ENCODE measurements around the gene TDP2.
"Not testable (repeated sequence)": the region's sequence is repeated elsewhere in the genome, so short reads cannot be mapped to it uniquely, and the experiment has no call there.

The TDP2 gene

DNA sequence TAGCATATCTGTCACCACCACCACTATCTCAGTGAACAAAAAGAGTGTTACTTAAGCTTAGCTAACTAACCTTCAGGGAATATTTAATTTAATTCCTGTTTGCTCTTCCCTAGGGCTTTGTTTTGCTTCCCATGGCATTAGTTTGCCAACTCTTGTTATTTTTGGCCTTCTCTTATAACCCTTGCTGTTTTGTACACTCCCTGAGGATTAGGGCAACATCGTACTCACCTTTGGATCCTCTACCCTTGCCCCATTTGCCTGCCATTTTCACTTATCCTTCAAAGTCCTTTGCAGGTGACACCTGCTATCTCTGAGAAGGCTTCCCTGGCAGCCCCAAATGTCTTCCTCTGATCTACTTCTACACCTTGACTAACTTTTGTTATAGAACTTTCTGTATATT, 23.9 kb upstream of the TDP2 start:
- Mint-ChIP-seq H3K27ac (peak overlapping the region; percentile 15), H3K9me3 (no peaks in the 10 kb centered on the region)
- ATAC-seq, result no peak

DNA sequence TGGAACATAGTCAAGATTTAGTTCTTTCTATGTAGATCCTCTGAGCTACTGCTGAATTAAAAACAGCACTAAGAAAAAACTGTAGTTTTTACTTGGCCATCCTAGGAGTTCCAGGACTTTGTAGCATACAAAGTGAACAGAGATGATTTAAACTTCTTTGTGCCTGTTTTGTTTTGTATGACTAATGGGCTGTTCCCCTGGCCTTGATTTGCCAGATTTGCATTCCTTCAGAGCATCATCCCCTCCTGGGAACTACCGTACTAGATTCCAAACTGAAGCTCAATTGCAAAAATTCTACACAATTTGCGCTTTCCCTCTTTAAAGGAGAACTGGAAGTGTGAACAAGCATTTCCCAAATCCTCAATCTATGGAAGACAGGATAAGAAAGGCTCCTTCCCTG, 23.3 kb upstream of the TDP2 start:
- Mint-ChIP-seq H3K36me3 (no peaks in the 10 kb centered on the region), H3K9me3 (no peaks in the 10 kb centered on the region), H3K4me1 (peaks cover 14% of the 10 kb centered on the region), H3K27ac (no peak overlapping the region), H3K4me3 (no peak overlapping the region)
- DNase-seq (ENCODE audit: low spot score in 2 of 2) (no peak), ATAC-seq (no peak)

More for the DNA sequence above, 23.9 kb upstream of the TDP2 start:
- DNase-seq (ENCODE audit: low spot score in 2 of 2), result no peak
- Mint-ChIP-seq H3K36me3 (no peaks in the 10 kb centered on the region), H3K4me3 (no peak overlapping the region), H3K4me1 (peaks cover 18% of the 10 kb centered on the region)

DNA sequence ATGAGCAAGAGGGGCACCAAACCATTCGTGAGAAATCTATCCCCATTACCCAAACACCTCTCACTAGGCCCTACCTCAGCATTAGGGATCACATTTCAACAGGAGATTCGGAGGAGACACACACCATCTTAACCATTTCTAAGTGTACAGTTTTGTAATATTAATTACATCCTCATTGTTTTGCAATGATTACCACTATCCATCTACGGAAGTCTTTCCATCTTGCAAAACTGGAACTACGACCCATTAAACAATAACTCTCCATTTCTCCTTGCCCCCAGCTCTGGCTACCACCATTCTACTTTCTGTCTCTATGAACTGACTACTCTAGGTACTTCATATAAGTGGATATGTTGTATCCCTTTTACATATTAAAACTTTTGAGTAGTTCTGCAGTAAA, 20.2 kb upstream of the TDP2 start:
- no peak overlapping the region for H3K27ac Mint-ChIP-seq
- H3K36me3 Mint-ChIP-seq, result no peaks in the 10 kb centered on the region
- DNase-seq (ENCODE audit: low spot score in 2 of 2) (no peak), ATAC-seq (no peak)
- H3K4me1 Mint-ChIP-seq, result peaks cover 6% of the 10 kb centered on the region
- no peaks in the 10 kb centered on the region for H3K9me3 Mint-ChIP-seq
- H3K4me3 Mint-ChIP-seq, result no peak overlapping the region

DNA sequence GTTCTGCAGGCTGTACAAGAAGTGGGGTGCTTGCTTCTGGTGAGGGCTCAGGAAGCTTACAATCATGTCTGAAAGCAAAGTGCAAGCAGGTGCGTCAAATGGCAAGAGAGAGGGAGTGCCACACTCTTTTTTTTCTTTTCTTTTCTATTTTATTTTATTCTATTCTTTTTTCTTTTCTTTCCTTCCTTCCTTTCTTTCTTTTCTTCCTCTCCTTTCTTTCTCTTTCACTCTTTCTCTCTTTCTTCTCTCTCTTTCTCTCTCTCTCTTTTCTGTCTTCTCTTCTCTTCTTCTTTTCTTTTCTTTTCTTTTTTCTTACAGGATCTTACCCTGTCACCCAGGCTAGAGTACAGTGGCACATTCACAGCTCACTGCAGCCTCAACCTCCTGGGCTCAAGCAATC, 19.7 kb upstream of the TDP2 start:
- Mint-ChIP-seq H3K9me3 (no peaks in the 10 kb centered on the region), H3K4me3 (no peak overlapping the region), H3K27ac (no peak overlapping the region), H3K36me3 (no peaks in the 10 kb centered on the region), H3K4me1 (peaks cover under 1% of the 10 kb centered on the region)
- DNase-seq (ENCODE audit: low spot score in 2 of 2) (no peak), ATAC-seq (no peak)

DNA sequence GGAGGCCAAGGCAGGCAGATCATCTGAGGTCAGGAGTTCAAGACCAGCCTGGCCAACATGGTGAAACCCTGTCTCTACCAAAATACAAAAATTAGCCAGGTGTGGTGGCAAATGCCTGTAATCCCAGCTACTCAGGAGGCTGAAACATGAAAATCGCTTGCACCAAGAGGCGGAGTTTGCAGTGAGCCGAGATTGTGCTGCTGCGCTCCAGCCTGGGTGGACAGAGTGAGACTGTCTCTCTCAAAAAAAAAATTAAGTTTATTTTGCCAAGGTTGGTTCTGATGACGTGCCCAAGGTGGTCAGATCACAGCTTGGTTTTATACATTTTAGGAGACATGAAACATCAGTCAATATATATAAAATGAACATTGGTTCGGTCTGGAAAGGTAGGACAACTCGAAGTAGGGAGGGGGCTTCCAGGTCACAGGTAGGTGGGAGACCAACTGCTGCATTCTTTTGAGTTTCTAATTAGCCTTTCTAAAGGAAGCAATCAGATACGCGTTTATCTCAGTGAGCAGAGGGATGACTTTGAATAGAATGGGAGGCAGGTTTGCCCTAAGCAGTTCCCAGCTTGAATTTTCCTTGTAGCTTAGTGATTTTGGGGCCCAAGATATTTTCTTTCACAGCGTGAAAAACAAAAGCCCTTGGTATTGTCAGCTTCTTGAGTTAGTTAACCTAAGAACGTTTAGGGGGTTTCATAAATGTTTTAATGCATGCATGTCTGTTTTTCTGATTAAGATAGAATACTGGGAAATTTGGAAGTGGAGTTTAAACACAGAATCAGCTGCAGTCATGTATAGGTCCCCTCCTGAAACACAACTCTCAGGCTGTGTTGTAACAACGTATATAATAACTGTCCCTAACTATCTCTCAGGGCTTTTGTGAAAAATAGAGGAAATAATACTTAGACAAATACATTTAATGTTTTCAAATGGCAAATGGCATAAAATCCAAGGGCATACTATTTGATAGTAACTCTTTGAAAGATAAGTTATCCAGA, 16.9 kb upstream of the TDP2 start:
- H3K4me3 Mint-ChIP-seq, result no peak overlapping the region
- DNase-seq (ENCODE audit: low spot score in 2 of 2), result no peak
- H3K4me1 Mint-ChIP-seq, result no peaks in the 10 kb centered on the region
- H3K9me3 Mint-ChIP-seq, result no peaks in the 10 kb centered on the region
- no peak overlapping the region for H3K27ac Mint-ChIP-seq
- no peak for ATAC-seq
- H3K36me3 Mint-ChIP-seq, result no peaks in the 10 kb centered on the region

DNA sequence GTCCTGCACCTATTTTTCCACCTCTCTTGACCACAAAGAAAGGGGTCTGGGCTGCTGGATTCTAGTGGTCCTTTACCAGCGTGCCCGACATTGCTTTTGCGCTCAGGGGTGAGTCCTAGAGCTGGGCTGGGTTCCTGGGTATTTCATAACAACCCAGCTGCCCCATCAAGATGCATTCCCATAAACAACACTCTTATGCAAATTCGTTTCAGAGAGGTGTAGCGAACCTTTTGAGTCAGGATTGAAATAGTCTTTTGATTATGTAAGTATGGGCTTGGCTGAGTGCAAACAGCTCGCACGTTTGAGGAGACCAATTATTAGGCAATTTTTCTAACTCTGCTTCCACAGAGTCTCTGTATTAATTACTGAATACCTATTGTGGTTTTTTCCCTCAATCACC, 13.9 kb upstream of the TDP2 start:
- no peak for DNase-seq (ENCODE audit: low spot score in 2 of 2)
- Mint-ChIP-seq H3K36me3 (no peaks in the 10 kb centered on the region), H3K27ac (no peak overlapping the region), H3K9me3 (no peaks in the 10 kb centered on the region), H3K4me3 (no peak overlapping the region), H3K4me1 (no peaks in the 10 kb centered on the region)
- no peak for ATAC-seq

DNA sequence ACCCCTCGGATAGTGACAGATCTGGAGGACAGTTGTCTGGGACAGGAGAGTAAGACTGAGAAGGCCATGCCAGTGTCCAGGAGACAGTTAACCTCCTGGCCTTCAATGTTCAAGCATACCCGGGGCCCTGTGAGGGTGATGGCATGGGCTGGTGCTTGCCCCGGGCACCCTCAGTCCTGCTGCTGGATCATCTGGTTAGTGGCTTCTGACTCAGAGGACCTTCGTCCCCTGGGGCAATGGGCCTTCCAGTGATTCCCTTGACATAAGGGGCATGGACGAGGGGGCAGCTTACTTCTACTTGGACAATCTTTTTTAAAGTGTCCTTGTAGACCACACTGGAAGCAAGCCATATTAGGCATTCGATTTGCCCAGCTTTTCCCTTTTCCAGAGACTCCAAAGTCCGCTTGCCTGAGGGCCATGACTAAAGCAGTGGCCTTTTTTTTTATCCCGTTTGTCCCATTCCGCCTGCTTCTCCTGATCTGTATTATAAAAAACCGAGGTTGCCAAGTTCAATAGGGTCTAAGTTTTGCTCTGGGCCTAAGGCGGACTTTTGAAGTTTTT, 12.2 kb upstream of the TDP2 start:
- not testable (repeated sequence) for DNase-seq (ENCODE audit: low spot score in 2 of 2); H3K36me3 Mint-ChIP-seq; H3K27ac Mint-ChIP-seq; H3K4me3 Mint-ChIP-seq; H3K9me3 Mint-ChIP-seq; ATAC-seq; H3K4me1 Mint-ChIP-seq

DNA sequence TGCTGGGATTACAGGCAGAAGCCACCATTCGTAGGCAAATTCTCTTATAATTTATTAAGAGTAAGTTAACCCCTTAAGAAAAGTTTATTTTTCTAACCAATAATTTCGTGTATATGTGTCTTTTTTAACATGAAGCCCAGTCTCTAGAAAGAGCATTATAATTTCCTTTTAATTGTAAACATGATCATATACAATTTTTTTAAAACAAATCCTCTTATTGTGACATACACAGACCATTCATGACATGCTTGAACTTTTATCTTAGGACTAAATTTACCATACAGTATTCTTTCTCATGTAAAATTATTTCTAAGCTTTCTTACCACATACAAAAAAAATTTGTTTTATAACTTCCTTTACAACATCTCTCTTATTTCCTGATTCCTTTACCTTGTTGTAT, 6.9 kb upstream of the TDP2 start:
- Mint-ChIP-seq H3K9me3 (no peaks in the 10 kb centered on the region), H3K4me1 (peaks cover 7% of the 10 kb centered on the region), H3K4me3 (no peak overlapping the region), H3K36me3 (peaks cover 5% of the 10 kb centered on the region), H3K27ac (no peak overlapping the region)
- no peak for ATAC-seq
- DNase-seq (ENCODE audit: low spot score in 2 of 2), result no peak

DNA sequence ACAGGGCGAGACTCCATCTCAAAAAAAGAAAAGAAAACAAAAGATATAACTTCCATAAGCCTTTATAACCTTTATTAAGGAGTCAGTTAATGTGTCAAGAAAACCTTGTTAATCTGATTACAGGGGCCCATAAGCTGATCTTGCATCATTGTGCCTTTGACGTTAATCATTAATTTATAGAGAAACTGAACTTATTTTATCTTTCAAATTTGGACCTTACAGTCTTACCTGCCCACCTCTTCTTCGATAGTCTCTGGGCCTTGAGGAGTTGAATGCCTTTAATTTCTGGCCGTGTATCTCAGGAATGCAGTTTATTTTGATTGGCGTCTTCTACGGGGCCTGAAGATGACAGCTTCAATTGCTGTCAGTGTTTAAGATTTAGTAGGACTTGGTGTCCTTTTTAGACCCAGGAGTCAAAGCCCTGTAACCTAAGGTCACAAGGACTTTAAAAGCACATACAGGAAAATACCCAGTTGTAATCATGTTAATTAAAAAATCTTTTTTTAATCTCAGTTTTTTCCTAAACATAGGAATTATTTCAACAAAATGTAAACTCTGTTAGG, 6.0 kb upstream of the TDP2 start:
- Mint-ChIP-seq H3K4me3 (no peak overlapping the region), H3K4me1 (peaks cover 14% of the 10 kb centered on the region), H3K9me3 (no peaks in the 10 kb centered on the region), H3K36me3 (peaks cover 5% of the 10 kb centered on the region), H3K27ac (no peak overlapping the region)
- ATAC-seq (no peak), DNase-seq (ENCODE audit: low spot score in 2 of 2) (no peak)

DNA sequence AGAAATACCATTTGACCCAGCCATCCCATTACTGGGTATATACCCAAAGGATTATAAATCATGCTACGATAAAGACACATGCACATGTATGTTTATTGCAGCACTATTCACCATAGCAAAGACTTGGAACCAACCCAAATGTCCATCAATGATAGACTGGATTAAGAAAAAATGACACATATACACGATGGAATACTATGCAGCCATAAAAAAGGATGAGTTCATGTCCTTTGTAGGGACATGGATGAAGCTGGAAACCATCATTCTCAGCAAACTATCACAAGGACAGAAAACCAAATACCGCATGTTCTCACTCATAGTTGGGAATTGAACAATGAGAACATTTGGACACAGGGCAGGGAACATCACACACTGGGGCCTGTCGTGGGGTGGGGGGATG, 4.4 kb upstream of the TDP2 start:
- Mint-ChIP-seq H3K4me1 (peaks cover 26% of the 10 kb centered on the region), H3K36me3 (peaks cover 16% of the 10 kb centered on the region)
- H3K4me3 Mint-ChIP-seq; ATAC-seq; DNase-seq (ENCODE audit: low spot score in 2 of 2); H3K9me3 Mint-ChIP-seq; H3K27ac Mint-ChIP-seq: not testable (repeated sequence)

DNA sequence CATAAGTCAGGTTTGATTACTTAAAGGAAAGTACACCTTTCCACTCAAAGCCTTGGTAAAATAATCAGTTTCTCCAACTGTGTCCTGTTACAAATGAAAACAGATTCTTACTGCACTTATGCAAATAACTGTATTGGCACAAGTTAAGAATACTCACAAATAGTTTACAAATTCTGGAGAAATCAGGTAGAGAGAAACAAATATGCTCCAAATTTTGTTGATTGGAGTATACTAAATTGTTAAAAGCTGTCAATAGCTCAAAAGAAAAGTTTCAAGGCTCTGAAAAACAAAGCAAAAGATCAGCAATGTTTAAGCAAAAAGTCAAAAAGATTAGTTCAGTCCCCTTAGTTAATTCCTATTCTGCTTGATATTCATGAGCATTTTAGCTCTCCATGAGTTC, 3.8 kb upstream of the TDP2 start:
- H3K4me3 Mint-ChIP-seq; DNase-seq (ENCODE audit: low spot score in 2 of 2); H3K27ac Mint-ChIP-seq; H3K9me3 Mint-ChIP-seq; ATAC-seq: not testable (repeated sequence)
- H3K4me1 Mint-ChIP-seq, result peaks cover 32% of the 10 kb centered on the region
- H3K36me3 Mint-ChIP-seq, result peaks cover 16% of the 10 kb centered on the region

DNA sequence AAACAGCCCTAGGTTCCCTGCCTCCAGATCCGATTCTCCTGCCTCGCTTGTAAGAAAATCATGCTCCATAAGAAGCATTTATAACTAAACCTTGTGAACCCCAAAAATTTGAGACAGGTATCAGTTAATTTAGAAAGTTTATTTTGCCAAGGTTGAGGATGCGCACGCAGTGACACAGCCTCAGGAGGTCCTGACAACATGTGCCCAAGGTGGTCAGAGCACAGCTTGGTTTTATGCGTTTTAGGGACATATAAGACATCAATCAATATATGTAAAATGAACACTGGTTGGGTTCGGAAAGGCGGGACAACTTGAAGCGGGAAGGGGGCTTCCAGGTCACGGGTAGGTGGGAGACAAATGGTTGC, 2.3 kb upstream of the TDP2 start:
- H3K9me3 Mint-ChIP-seq, result no peaks in the 10 kb centered on the region
- H3K4me3 Mint-ChIP-seq, result no peak overlapping the region
- DNase-seq (ENCODE audit: low spot score in 2 of 2) (peak in 1 of 2 donors; percentile 45), ATAC-seq (no peak)
- H3K27ac Mint-ChIP-seq, result no peak overlapping the region
- peaks cover 28% of the 10 kb centered on the region for H3K36me3 Mint-ChIP-seq
- H3K4me1 Mint-ChIP-seq, result peaks cover 45% of the 10 kb centered on the region

DNA sequence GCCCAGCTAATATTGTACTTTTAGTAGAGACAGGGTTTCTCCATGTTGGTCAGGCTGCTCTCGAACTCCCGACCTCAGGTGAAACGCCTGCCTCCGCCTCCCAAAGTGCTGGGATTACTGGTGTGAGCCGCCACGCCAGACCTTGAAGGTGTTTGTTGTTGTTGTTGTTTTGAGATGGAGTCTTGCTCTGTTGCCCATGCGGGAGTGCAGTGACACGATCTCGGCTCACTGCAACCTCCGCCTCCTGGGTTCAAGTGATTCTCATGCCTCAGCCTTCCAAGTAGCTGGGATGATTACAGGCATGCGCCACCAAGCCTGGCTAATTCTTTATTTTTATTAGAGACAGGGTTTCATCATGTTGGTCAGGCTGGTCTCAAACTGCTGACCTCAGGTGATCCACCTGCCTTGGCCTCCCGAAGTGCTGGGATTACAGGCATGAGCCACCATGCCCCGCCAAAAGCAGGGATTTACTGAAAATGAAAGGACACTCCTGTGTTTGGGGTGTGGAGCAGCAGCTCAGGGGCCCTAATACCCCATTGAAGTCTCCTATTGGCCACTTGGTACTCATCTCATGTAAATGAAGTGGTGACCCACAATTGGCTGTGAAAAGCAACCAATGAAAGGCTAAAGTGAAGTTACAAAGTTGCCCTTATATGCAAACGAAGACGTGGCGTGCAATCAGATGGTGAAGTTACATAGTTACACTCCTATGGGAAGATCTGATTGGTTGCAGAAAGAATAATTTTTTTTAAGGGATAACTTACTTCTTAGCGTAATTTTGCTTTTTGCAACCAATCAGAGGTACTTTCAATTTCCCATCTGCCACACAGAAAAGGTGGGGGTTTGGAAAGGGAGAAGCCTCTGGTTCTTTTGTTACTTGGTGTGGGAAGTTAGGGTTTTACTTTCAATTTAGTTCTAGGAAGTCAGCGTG, 1.6 kb upstream of the TDP2 start:
- peak overlapping the region; percentile 87 for H3K4me3 Mint-ChIP-seq
- peak in 1 of 2 donors; percentile 46 for DNase-seq (ENCODE audit: low spot score in 2 of 2)
- H3K4me1 Mint-ChIP-seq, result peaks cover 51% of the 10 kb centered on the region
- peaks cover 31% of the 10 kb centered on the region for H3K36me3 Mint-ChIP-seq
- not testable (repeated sequence) for H3K27ac Mint-ChIP-seq, ATAC-seq, H3K9me3 Mint-ChIP-seq

DNA sequence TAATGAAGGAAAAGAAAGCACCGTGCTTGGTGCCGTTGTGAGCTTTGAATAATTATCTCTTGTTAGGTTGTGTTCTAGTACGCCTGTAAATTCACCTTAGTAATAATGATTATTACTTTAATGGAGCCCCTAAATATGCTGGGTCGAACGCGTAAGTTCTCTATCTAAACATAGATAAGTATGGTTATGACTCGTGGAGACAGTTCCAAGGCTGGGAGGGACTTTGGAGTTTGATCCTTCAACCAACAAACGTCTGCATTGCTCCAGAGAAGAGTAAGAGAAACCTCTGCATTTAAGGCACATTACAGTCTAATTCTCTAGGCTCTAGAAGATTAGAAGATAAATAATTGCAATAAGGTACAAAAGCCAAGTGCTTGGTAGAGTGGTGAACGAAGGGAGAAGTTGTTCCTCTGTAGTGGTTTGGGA, 692 bp upstream of the TDP2 start:
- Mint-ChIP-seq H3K4me1 (peaks cover 60% of the 10 kb centered on the region), H3K9me3 (no peaks in the 10 kb centered on the region), H3K36me3 (peaks cover 40% of the 10 kb centered on the region)

DNA sequence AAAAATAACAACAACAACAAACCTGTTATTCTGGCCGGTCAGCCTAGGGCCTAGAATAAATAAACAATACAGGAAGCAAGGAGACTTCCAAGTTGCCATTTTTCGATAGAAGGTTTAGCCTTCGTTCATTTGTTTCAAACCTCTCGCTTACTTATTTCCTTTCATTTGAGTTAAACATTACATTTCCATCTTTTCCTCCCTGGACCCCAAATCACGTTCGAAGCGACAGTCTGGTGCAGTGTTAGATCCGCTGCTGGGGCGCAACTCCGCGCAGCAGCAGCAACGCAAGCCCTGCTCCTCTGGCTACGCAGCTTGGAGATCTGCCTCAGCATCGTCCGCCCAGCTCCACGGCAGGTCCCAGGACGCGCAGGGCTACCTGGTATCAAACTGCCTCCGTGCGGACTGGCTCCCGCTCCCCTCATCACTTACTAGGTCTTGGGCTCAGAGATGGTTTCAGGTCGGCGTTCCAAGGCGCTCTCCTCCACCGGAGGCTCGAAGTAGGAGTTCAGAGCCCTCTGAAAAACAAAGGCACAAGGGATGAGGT, 530 bp downstream of the TDP2 start:
- peak in 1 of 2 donors; percentile 34 for DNase-seq (ENCODE audit: low spot score in 2 of 2)
- H3K4me1 Mint-ChIP-seq, result peaks cover 68% of the 10 kb centered on the region
- H3K4me3 Mint-ChIP-seq, result peak overlapping the region; percentile 87
- ATAC-seq, result peak; percentile 70
- peak overlapping the region; percentile 98 for H3K27ac Mint-ChIP-seq
- H3K9me3 Mint-ChIP-seq, result no peaks in the 10 kb centered on the region
- H3K36me3 Mint-ChIP-seq, result peaks cover 52% of the 10 kb centered on the region

More for the DNA sequence above, 692 bp upstream of the TDP2 start:
- Mint-ChIP-seq H3K4me3 (peak overlapping the region; percentile 87), H3K27ac (peak overlapping the region; percentile 98)
- ATAC-seq (no peak), DNase-seq (ENCODE audit: low spot score in 2 of 2) (peak in 1 of 2 donors; percentile 53)

All from stimulated activated effector memory CD8-positive, alpha-beta T cell treated with anti-CD3 and anti-CD28 coated beads, Interleukin-12 subunit alpha, Interleukin-12 subunit beta, amount 100 ng/mL, for 72 hours (primary cell).